GM19463 (cell line): ENCODE results near the gene RASA4B.
"Not testable (repeated sequence)": the region's sequence is repeated elsewhere in the genome, so short reads cannot be mapped to it uniquely, and the experiment has no call there.

ENCODE experiments used
- ATAC-seq: cut with Tn5 transposase; IDR thresholded peaks from one replicate; pipeline ENCODE4 v1.9.1; 2021; ENCODE audit warnings: mild to moderate bottlenecking, moderate library complexity; ENCODE audit not compliant: unreplicated experiment

RASA4B gene

GRCh38 chr7:102517550-102518147, at the start of gene RASA4B:
Gene RASA4B, minus strand, starts transcription at chr7:102517777. Its CDS starts 67 bp downstream, at chr7:102517710.
- peak; percentile 76 for ATAC-seq

DNA sequence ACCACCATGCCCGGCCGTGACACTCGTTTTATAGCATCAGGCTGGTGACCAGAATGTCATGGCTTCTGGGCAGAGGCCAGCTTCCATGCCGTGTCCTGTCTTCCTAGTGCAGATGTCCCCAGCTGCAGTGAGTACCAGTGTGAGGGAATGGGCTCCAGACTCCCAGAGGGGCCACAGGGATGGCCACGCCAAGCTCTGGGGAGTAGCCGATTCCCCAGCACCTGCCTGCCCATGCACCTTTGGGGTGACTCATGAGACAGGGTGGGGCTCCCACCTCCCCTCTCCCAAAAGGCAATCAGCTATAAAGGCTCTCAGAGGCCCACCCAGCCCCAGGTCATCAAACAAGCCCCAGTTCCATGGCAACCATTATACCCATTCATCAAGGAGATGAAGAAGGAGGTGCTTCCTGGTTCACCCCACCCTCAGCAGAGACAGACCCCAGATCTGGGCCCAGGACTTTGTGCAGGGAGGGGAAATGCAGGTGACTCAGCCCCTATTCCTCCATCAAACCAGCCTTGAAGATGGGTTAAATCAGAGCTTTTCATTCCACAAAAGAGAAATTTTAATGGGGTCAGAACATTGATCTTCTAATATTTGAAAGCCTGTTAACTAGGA, 33.3 kb upstream of the RASA4B start, which contains the start of gene SPDYE2:
TSS of gene SPDYE2 (plus strand) at position 419 of the 615 bp plus-strand sequence. CDS start 2,030 bp downstream, outside the sequence.
- not testable (repeated sequence) for ATAC-seq

DNA sequence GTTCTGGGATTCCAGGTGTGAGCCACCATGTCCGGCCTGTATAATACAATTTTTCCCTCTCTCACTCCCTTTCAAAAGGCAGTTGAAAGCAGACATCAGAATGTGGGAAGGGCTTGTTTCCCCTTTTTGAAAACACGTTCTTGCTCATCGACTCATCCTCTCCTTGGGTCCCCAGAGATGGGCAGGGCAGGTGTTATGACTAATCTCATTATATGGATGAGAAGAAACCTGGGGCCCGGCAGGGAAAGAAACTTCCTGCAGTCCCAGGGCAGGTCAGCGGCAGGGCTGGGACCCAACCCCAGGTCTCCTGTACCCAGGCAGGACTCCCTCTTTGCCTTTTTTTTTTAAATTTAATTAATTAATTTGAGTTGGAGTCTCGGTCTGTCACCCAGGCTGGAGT, 28.8 kb upstream of the RASA4B start:
- ATAC-seq = peak; percentile 89

- ATAC-seq = not testable (repeated sequence)
Observed at GRCh38 chr7:102545288-102545687, 27.7 kb upstream of the RASA4B start.

DNA sequence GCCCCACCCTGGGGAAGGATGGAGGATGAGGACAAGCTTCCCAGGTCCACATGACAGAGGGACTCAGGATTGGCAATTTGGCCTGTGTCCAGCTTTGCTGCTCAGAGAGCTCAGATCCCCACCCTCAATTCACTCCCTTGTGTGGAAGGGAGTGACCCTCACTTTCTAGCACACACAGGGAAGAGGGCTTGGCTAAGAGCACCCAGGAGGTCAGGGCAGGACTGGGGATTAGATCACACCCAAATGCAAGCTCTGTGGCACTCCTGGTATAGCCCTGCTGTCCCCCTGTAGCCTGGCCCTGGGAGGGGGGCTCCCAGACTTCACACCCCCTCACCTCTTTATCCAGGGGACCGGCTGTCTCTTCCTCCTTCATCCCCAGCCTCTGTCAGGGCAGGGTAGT, 26.8 kb upstream of the RASA4B start:
- not testable (repeated sequence) for ATAC-seq

DNA sequence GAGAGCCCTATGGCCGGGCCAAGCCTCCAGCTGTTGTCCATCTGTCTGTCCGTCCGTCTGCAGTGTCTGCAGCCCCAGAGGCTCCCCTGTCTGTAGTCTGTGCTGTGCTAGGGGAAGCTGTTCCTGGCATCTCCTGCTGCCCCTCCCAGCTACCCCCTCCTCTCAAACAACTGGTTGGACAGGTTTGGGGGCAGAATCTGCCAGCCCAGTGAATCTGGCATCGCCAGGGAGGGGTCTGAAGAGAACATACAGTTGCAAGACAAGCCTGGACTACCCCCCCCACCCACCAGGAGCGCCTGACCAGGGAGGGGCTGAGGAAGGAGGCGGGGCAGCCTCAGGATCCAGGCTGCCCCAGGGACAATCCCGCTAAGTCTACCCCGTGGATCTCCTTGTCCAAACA, 26.0 kb upstream of the RASA4B start, which contains the start of gene UPK3BL2:
TSS of gene UPK3BL2 (minus strand) at position 101 of the 400 bp plus-strand sequence. CDS start at position 41, 60 bp downstream.
- ATAC-seq = not testable (repeated sequence)

DNA sequence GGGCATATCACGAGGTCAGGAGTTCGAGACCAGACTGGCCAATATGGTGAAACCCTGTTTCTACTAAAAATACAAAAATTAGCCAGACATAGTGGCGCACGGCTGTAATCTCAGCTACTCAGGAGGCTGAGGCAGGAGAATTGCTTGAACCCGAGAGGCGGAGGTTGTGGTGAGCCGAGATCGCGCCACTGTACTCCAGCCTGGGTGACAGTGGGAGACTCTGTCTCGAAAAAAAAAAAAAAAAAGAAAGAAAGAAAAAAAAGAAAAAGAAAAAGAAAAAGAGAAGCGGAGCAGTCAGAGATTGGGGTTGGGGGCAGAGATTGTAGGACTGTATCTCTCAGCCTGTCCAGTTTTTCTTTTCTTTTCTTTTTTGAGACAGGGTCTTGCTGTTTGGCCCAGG, 25.2 kb upstream of the RASA4B start:
- ATAC-seq = not testable (repeated sequence)

DNA sequence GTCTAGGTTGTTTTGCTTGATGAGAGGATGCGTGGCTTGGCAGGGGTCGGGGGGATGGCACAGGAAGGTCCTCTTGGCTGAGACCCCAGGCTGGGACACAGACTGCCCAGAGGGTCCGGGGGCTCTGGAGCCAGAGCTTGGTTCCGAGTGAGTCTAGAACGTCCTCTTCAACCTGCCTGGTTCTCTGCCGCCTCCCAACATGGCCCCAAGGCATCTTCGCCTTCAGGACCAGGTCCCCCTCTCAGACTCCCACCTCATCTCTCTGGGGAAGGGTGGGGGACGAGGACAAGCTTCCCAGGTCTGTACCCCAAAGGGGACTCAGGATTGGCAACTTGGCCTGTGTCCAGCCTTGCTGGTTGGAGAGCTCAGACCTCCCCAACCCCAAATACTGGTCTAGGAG, 24.5 kb upstream of the RASA4B start:
- not testable (repeated sequence) for ATAC-seq

DNA sequence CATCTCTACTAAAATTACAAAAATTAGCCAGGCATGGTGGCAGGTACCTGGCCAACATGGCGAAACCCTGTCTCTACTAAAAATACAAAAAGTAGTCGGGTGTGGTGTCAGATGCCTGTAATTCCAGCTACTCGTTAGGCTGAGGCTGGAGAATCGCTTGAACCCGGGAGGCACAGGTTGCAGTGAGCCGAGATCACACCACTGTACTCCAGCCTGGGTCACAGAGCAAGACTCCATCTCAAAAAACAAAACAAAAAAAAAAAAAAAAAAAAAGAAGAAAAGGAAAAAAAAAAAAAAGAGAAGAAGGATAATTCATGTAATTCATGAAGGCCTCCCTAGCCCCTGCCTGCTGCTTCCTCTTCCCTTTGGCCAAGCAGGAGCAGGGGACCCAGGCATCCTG, 23.0 kb upstream of the RASA4B start:
- ATAC-seq = not testable (repeated sequence)

- not testable (repeated sequence) for ATAC-seq
Observed at GRCh38 chr7:102535062-102535615, 17.6 kb upstream of the RASA4B start.

- ATAC-seq = not testable (repeated sequence)
Observed at GRCh38 chr7:102532127-102532526, 14.6 kb upstream of the RASA4B start.

DNA sequence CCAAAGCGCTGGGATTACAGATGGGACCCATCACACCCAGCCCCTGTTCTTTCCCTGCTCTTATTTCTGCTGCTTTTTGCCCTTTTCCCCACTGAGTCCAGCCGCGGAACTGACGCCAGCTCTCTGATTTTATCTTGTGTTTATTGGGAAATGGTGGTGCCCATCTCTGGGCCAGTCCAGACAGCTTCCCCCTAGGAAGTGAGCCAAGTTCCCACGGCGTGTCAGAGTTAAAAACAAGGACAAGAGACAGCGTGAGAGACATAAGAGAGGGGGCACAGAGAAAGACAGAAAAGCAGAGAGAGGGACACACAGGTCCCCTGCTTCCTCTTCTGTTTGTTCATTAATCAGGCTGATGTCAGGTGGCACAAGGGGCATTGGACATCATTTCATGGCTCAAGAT, 14.0 kb upstream of the RASA4B start:
- not testable (repeated sequence) for ATAC-seq

DNA sequence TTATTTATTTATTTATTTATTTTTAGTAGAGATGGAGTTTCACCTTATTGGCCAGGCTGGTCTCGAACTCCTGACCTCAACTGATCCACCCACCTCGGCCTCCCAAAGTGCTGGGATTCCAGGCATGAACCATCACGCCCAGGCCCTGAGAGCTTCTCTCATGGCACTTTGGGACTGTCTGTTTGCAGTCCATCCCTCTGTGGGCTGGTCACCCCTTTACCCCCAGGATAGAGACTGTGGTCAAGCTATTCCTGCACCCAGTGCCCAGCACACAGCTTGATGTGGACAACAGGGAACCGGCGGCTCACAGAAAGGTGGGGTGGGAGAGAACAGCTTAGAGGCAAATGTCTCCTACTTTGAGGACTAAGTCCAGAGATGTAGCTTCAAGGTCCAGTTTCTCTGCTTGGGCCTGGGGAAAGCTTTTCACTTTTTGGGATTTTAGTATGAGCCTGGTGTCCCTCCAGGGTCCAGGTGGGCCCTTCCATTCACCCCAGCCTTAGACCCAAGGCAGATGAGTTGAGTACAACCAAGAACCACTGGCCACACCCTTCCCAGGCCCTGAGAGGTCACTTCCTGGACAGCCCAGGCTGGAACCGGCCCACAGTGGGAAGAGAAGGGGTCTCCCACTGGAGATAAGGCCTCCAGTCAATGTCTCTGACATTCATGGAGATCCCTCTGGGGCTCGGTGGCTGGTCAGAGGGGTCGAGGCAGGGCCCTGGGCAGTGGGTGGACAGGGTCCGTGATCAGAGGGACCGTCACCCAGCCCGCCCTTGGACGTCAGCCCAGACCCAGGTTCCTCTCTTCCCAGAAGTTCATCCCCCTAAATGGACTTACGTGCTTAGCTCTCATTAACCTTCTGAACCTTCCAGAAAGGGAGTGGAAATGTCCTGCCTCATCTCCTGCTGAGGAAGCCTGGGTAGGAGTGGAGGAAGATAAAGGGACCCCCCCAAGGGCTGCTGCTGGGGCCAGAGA, 10.5 kb upstream of the RASA4B start:
- not testable (repeated sequence) for ATAC-seq

DNA sequence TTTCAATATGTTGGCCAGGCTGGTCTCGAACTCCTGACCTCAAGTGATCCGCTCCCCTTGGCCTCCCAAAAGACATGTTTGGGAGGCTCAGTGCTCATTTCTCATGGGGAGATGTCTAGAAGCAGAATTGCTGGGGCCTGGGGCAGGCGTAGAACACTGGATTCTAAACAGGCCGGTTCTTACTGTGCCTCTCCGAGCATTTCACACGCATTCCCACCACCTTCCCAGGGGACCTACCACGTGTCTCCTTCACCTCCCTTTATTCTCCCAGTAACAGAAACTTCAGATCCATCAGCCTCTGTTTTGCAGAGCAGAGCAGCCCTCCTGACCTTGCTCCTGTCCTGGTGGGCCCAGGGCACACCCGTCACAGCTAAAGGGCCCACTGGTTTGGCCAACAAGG, 9.6 kb upstream of the RASA4B start:
- ATAC-seq = not testable (repeated sequence)

DNA sequence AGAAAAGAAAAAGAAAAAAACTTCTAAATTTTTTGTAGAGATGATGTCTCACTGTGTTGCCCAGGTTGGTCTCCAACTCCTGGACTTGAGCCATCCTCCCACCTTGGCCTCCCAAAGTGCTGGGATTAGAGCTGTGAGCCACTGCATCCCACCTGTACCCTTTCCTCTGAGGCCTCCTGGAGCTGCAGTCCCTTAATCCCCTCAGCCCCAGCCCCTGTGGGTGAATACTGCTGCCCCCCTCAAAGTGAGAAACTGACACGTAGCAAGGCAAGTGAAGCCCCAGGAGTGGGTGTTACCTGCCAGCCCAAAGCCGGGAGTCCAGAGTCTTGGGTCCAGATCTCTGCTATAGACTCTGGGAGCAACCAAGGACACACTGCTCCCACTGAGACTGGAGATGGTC, 7.2 kb upstream of the RASA4B start:
- ATAC-seq = not testable (repeated sequence)

GRCh38 chr7:102520797-102521196, 3.2 kb upstream of the RASA4B start:
- not testable (repeated sequence) for ATAC-seq

- not testable (repeated sequence) for ATAC-seq
Observed at GRCh38 chr7:102516951-102517350, 626 bp downstream of the RASA4B start.

DNA sequence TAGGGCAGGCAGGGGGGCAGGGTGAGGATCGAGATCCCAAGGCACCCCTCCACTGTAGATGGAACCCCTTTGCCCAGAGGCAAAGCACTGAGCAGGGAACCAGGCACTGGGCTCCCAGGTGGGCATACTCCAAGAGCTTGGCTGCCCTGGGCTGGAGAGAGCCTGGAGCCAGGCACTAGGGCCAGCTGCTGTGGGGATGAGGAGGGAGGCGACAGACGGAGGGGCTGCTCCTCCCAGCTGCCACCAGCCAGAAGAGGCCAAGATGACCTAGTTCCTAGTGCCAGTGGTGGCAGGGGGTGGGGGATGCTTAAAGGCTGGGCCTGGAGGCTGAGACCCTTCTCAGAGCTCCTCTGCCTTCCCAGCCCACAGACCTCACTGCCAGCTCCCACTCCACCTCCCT, 1.7 kb downstream of the RASA4B start:
- ATAC-seq = not testable (repeated sequence)

DNA sequence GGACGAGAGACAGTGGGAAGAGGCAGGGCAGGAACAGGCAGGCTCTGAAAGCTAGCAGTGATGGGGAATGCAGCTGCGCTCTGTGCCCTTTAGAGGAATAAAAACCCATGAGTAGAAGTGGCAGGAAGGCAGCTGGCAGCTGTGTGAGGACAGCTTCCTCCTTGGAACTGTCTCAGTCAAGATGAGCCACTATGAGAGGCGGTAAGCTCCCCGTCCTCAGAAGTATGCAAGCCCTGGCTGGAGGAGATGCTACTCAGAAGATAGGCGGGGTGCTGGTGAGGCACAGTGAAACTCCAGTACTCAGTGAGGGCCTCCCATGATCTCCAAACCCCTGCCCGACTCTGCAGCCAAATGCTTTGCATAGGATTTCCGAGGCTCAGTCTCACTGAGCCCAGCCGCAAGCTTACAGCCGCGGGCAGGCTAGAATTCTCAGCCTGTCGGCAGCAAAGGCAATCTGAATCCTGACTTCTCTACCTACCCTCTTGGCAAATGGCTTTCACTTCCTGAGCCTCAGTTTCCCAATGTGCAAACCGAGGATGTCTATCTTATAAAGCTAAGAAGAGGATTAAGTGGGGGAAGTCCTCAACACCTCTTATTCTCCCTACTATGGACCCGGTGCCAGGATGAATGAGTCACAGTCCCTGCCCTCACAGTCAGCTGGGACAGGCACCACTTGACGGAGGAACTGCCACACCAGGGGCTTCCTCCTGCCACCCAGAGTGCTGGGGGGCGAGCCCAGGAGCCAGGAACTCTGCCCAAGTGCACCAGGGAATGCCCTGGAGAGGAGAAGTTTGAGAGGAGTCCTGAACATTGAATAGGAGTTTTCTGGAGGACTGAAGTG, 2.5 kb downstream of the RASA4B start:
- ATAC-seq = peak; percentile 56
